OCI-LY1 (cell line): ENCODE data around the gene RNF41.

Source experiments
- H2AFZ ChIP-seq: fragments of 200-600 bp; sonication (generic), shearing (Covaris generic); 2 replicates; pipeline ENCODE4 v1.6.0; 2014; ENCODE audit warnings: antibody characterized with exemption, mild to moderate bottlenecking, low read length
- H3F3A ChIP-seq: fragments of 200-600 bp; sonication (generic), shearing (Covaris generic); 2 replicates; pipeline ENCODE4 v1.6.0; 2014; ENCODE audit warnings: mild to moderate bottlenecking, antibody characterized with exemption, low read length, moderate library complexity; ENCODE audit not compliant: insufficient read depth
- H3K27ac ChIP-seq: fragments of 200-600 bp; sonication (generic); 2 replicates; pipeline ENCODE4 v1.5.1; 2014; ENCODE audit warnings: low read length, mixed run types, mild to moderate bottlenecking, low read depth; ENCODE audit not compliant: poor library complexity, severe bottlenecking
- H3K27me3 ChIP-seq: fragments of 200-600 bp; sonication (generic); 2 replicates; pipeline ENCODE4 v1.6.0; 2014; ENCODE audit warnings: antibody characterized with exemption, mild to moderate bottlenecking, low read length, moderate library complexity; ENCODE audit not compliant: insufficient read depth
- H3K36me3 ChIP-seq: fragments of 200-600 bp; sonication (generic); 2 replicates; pipeline ENCODE4 v1.6.1; 2014; ENCODE audit warnings: mild to moderate bottlenecking, antibody characterized with exemption, low read length, moderate library complexity, mixed read lengths; ENCODE audit not compliant: insufficient read depth
- H3K4me1 ChIP-seq: fragments of 200-600 bp; sonication (generic); 2 replicates; pipeline ENCODE4 v1.5.1; 2014; ENCODE audit warnings: mild to moderate bottlenecking, low read length, moderate library complexity; ENCODE audit not compliant: insufficient read depth, severe bottlenecking
- H3K4me2 ChIP-seq: fragments of 200-600 bp; sonication (generic), shearing (Covaris generic); 2 replicates; pipeline ENCODE4 v1.6.1; 2014; ENCODE audit warnings: low read length
- H3K4me3 ChIP-seq: fragments of 200-600 bp; sonication (generic); 2 replicates; pipeline ENCODE4 v1.5.1; 2014; ENCODE audit warnings: low read length, low read depth, mild to moderate bottlenecking, mixed read lengths; ENCODE audit not compliant: poor library complexity, severe bottlenecking
- H3K79me2 ChIP-seq: fragments of 200-600 bp; shearing (Covaris generic); 2 replicates; pipeline ENCODE4 v1.6.1; 2016; ENCODE audit warnings: mixed run types, low read length, mixed read lengths; ENCODE audit not compliant: insufficient read depth
- H3K9ac ChIP-seq: fragments of 200-600 bp; sonication (generic), shearing (Covaris generic); 2 replicates; pipeline ENCODE4 v1.6.1; 2014; ENCODE audit warnings: mild to moderate bottlenecking, low read length, mixed read lengths
- H3K9me2 ChIP-seq: fragments of 200-600 bp; sonication (generic), shearing (Covaris generic); 2 replicates; pipeline ENCODE4 v1.6.1; 2014; ENCODE audit warnings: low read depth, mild to moderate bottlenecking, low read length, mixed read lengths
- H3K9me3 ChIP-seq: fragments of 200-600 bp; shearing (Covaris generic); 2 replicates; pipeline ENCODE4 v1.6.1; 2014; ENCODE audit warnings: low read length, mixed read lengths
- H4K20me1 ChIP-seq: fragments of 200-600 bp; sonication (generic), shearing (Covaris generic); 2 replicates; pipeline ENCODE4 v1.6.0; 2016; ENCODE audit warnings: mild to moderate bottlenecking, low read length; ENCODE audit not compliant: insufficient read depth
- CTCF ChIP-seq: fragments of 200-600 bp; sonication (generic), shearing (Covaris generic); IDR thresholded peaks from 2 replicates; pipeline ENCODE4 v1.5.1; 2017; ENCODE audit warnings: mild to moderate bottlenecking, antibody characterized with exemption, low read length, moderate library complexity, mixed read lengths
- EZH2 ChIP-seq: fragments of 200-600 bp; sonication (generic), shearing (Covaris generic); IDR thresholded peaks from 2 replicates; pipeline ENCODE4 v1.8.0; 2017; ENCODE audit warnings: borderline replicate concordance, mixed run types, mild to moderate bottlenecking, antibody characterized with exemption, low read length, moderate library complexity, mixed read lengths

RNF41 gene

DNA sequence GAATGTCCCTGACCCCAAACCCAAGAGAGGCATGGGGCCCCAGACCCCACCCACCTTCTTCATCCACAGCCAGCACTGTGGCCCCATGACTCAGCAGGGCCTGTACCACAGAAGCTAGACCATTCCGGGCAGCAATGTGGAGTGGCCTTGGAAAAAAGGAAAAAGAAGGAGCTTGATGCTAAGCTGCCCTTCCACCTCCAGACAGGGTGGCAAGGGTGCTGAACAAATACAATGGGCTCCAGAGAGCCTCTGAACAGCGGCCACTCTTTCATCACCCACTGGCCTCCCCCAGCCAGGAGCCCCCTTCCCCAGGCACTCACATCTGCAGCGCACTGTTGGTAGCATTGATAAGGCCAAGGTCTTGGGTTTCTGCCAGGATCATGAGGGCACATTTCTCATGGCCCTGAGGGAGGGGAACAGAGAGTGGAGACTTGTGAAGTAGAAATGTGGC, 22.0 kb upstream of the RNF41 start:
- TF ChIP-seq EZH2 (no peak), CTCF (no peak)

GRCh38 chr12:56242986-56243385, 21.3 kb upstream of the RNF41 start:
- H3K4me1 ChIP-seq, result peaks cover 6% of the 10 kb centered on the region
- H3K4me2 ChIP-seq, result no peak overlapping the region
- H4K20me1 ChIP-seq, result no peaks in the 10 kb centered on the region
- no peaks in the 10 kb centered on the region for H3K9me2 ChIP-seq
- no peaks in the 10 kb centered on the region for H3K27me3 ChIP-seq
- H3K36me3 ChIP-seq, result peaks cover 80% of the 10 kb centered on the region
- H2AFZ ChIP-seq, result no peak overlapping the region
- H3K4me3 ChIP-seq, result no peak overlapping the region
- no peaks in the 10 kb centered on the region for H3K9me3 ChIP-seq
- H3F3A ChIP-seq, result no peaks in the 10 kb centered on the region
- H3K27ac ChIP-seq, result no peak overlapping the region
- TF ChIP-seq EZH2 (no peak), CTCF (no peak)
- no peaks in the 10 kb centered on the region for H3K79me2 ChIP-seq
- no peak overlapping the region for H3K9ac ChIP-seq

More for the DNA sequence above, 22.0 kb upstream of the RNF41 start:
- Histone ChIP-seq H3K79me2 (no peaks in the 10 kb centered on the region), H3K27me3 (no peaks in the 10 kb centered on the region), H2AFZ (no peak overlapping the region), H3K36me3 (peaks cover 87% of the 10 kb centered on the region), H4K20me1 (no peaks in the 10 kb centered on the region), H3K4me2 (no peak overlapping the region), H3K9me3 (no peaks in the 10 kb centered on the region), H3K27ac (no peak overlapping the region), H3K4me1 (peaks cover 6% of the 10 kb centered on the region), H3K9me2 (no peaks in the 10 kb centered on the region), H3F3A (no peaks in the 10 kb centered on the region), H3K4me3 (no peak overlapping the region), H3K9ac (no peak overlapping the region)

DNA sequence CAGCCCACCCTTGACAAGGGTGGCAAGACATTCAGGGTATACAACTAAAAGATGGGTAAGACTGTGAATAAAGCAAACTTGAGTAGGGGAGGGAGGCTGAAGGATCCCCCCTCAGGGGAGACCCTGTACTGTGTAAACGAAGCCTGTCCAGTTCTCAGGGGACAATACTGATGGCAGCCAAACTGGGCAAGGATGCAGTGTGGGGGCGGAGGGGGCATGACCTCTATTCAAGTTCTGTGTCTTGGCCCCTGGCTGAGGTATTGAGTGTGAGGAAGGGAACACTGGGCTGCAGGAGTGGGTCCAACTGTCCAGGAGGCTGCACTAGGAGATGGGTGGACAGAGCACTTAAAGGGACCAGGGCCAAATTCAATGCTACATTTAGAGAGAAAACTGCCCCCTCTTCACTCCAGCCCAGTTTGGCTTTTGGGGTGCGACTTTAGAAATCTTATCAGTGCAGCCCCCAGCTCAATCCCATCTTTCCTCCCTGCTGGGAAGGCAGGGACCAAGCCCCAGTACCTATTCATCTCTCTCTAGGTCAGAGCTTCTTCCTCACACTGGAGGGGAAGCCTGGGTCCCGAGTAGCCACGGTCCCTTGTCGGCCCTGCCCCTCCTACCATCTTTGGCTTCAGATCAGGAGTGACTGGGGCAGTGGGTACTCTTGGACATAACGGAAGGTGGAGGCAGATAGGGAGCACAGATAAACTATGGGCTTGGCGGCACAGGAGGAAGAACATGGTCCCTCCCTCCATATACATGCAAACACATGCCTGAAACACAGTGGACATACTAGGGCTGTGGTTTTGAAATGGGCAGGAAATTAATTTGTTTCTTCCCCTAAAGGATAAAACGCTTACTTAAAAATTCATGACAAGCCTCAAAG, 19.9 kb upstream of the RNF41 start:
- H2AFZ ChIP-seq, result no peak overlapping the region
- H3K9me2 ChIP-seq, result no peaks in the 10 kb centered on the region
- no peak overlapping the region for H3K9ac ChIP-seq
- H4K20me1 ChIP-seq, result no peaks in the 10 kb centered on the region
- no peaks in the 10 kb centered on the region for H3K9me3 ChIP-seq
- no peak overlapping the region for H3K27ac ChIP-seq
- H3K4me3 ChIP-seq, result no peak overlapping the region
- no peaks in the 10 kb centered on the region for H3F3A ChIP-seq
- peaks cover 68% of the 10 kb centered on the region for H3K36me3 ChIP-seq
- no peaks in the 10 kb centered on the region for H3K79me2 ChIP-seq
- no peaks in the 10 kb centered on the region for H3K27me3 ChIP-seq
- no peak overlapping the region for H3K4me2 ChIP-seq
- peaks cover 6% of the 10 kb centered on the region for H3K4me1 ChIP-seq
- no peak for TF ChIP-seq EZH2
- TF ChIP-seq CTCF, result no peak
